Neuron (in vitro differentiated cells): ENCODE measurements around the gene KDM6A.
"Not testable (repeated sequence)": the region's sequence is repeated elsewhere in the genome, so short reads cannot be mapped to it uniquely, and the experiment has no call there.

Experiments used
- H2AFZ ChIP-seq: one replicate; pipeline ENCODE4 v1.6.1; 2013; ENCODE audit warnings: low read depth, mild to moderate bottlenecking, inconsistent platforms, low read length, moderate library complexity
- H3K27me3 ChIP-seq: one replicate; pipeline ENCODE4 v1.6.1; 2013; ENCODE audit warnings: low read length; ENCODE audit not compliant: insufficient read depth
- H3K36me3 ChIP-seq: one replicate; pipeline ENCODE4 v1.6.1; 2013; ENCODE audit warnings: low read length; ENCODE audit not compliant: insufficient read depth
- H3K4me1 ChIP-seq: one replicate; pipeline ENCODE4 v1.6.1; 2013; ENCODE audit warnings: low read length; ENCODE audit not compliant: insufficient read depth
- H3K4me3 ChIP-seq: 2 replicates; pipeline ENCODE4 v1.5.1; 2013; ENCODE audit warnings: mild to moderate bottlenecking, low read length, moderate library complexity
- H3K9me3 ChIP-seq: one replicate; pipeline ENCODE4 v1.6.1; 2013; ENCODE audit warnings: low read length

Gene KDM6A

DNA sequence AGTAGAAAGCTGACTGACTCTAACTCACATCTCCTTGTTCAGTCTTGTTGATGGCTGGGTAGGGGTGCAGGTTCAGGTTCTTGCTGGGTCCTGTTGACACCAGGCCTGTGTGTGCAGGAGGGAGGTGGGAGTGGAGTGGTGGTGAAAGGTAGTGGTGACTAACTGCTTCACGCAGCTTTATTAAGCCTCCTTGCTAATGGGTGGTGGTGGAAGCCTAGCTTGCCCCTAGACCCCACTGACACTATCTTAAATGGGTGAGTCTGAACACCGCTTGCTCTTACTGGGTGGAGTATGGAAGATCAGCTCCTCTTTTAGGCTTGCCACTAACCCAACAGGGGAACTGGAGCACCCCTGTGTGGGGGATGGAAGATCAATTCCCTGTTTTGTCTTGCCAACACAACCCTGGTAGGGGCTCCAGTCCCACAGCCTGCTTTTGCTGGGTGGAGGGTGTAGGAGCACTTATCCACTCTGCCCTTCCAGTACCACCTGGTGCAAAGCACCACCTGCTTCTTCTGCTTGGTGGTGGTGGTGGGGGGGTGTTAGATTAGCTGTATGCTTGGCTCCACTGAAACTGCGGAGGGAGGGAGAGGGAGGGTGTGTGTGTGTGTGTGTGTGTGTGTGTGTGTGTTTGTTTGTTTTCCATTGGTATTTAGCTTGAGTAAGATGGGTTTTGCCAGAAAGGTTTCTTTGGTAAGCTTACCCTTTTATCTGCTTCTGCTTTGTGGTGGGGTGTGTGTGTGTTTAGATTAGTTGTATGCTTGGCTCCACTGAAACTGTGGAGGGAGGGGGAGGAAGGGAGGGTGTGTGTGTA is 25.6 kb downstream of the KDM6A start:
- H3K27me3 ChIP-seq, result no peaks in the 10 kb centered on the region
- no peak overlapping the region for H3K4me3 ChIP-seq
- H3K36me3 ChIP-seq, result no peaks in the 10 kb centered on the region
- H2AFZ ChIP-seq, result no peak overlapping the region
- no peaks in the 10 kb centered on the region for H3K4me1 ChIP-seq
- H3K9me3 ChIP-seq, result no peaks in the 10 kb centered on the region

GRCh38 chrX:44899946-44900345 is 27.0 kb downstream of the KDM6A start:
- no peaks in the 10 kb centered on the region for H3K9me3 ChIP-seq
- no peaks in the 10 kb centered on the region for H3K36me3 ChIP-seq
- peaks cover 2% of the 10 kb centered on the region for H3K4me1 ChIP-seq
- H2AFZ ChIP-seq, result no peak overlapping the region
- no peaks in the 10 kb centered on the region for H3K27me3 ChIP-seq
- H3K4me3 ChIP-seq, result no peak overlapping the region

DNA sequence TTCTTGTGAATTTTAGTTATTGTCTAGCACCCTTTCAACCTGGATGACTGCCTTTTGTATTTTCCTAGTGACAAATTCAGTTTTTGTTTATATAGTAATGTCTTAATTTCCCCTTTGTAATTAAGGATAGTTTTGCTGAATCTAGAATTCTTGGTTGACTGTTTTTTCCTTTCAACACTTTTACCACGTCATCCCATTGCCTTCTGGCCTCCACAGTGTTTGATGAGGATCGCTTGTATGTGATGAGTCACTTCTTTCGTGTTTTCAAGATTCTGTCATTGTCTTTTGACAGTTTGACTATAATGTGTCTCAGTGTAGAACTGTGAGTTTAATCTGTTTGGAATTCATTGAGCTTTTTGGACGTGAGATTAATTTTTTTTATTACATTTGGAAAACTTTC is 30.1 kb downstream of the KDM6A start:
- H3K36me3 ChIP-seq, result no peaks in the 10 kb centered on the region
- no peaks in the 10 kb centered on the region for H3K9me3 ChIP-seq
- H3K27me3 ChIP-seq, result no peaks in the 10 kb centered on the region
- H3K4me1 ChIP-seq, result peaks cover 2% of the 10 kb centered on the region
- no peak overlapping the region for H3K4me3 ChIP-seq
- no peak overlapping the region for H2AFZ ChIP-seq

DNA sequence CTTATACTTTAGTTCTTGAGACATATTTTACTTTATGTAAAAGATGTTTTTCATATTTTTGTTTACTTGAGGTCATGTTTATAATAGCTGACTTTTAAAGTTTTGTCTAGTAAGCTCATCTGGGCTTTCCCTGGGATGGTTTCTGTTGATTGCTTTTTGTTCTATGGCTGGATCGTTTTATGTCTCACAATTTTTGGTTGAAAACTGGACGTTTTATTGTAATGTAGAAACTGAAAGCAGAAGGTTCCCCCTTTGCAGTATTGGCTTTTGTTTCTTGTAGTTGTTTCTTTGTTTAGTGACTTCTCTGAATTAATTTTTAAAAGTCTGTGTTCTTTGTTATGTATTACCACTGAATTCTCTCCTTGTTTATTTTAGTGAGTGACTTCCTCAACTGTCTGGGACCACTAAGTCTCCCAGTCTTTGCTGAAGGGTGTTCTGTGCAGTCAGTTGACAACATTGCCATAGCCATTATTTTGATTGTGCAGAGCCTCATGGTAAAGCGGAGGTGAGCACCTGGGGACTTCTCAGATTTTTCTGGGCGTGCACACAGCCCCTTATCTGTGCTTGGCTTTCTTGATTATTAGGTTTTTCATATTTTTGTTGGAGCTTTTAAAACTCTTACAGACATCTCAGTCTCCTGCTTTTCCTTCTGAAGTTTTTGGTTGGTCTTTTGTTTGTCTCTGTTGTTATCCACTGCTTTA is 31.0 kb downstream of the KDM6A start:
- no peaks in the 10 kb centered on the region for H3K36me3 ChIP-seq
- no peak overlapping the region for H3K4me3 ChIP-seq
- peaks cover 2% of the 10 kb centered on the region for H3K4me1 ChIP-seq
- no peak overlapping the region for H2AFZ ChIP-seq
- no peaks in the 10 kb centered on the region for H3K9me3 ChIP-seq
- H3K27me3 ChIP-seq, result no peaks in the 10 kb centered on the region

- H3K36me3 ChIP-seq, result no peaks in the 10 kb centered on the region
- H3K4me1 ChIP-seq, result peaks cover 2% of the 10 kb centered on the region
- H3K9me3 ChIP-seq, result no peaks in the 10 kb centered on the region
- H3K27me3 ChIP-seq, result no peaks in the 10 kb centered on the region
- H3K4me3 ChIP-seq, result no peak overlapping the region
- H2AFZ ChIP-seq, result no peak overlapping the region
Measured at GRCh38 chrX:44904542-44905115, 31.6 kb downstream of the KDM6A start.

- Histone ChIP-seq H2AFZ (no peak overlapping the region), H3K4me3 (no peak overlapping the region), H3K27me3 (no peaks in the 10 kb centered on the region), H3K9me3 (no peaks in the 10 kb centered on the region), H3K36me3 (no peaks in the 10 kb centered on the region), H3K4me1 (peaks cover 2% of the 10 kb centered on the region)
Measured at GRCh38 chrX:44906041-44906440, 33.1 kb downstream of the KDM6A start.

GRCh38 chrX:44906542-44906941 is 33.6 kb downstream of the KDM6A start:
- no peaks in the 10 kb centered on the region for H3K9me3 ChIP-seq
- peaks cover 2% of the 10 kb centered on the region for H3K4me1 ChIP-seq
- no peaks in the 10 kb centered on the region for H3K27me3 ChIP-seq
- no peak overlapping the region for H2AFZ ChIP-seq
- no peak overlapping the region for H3K4me3 ChIP-seq
- H3K36me3 ChIP-seq, result no peaks in the 10 kb centered on the region

GRCh38 chrX:44908153-44908552 is 35.2 kb downstream of the KDM6A start:
- no peaks in the 10 kb centered on the region for H3K36me3 ChIP-seq
- no peak overlapping the region for H3K4me3 ChIP-seq
- H2AFZ ChIP-seq, result no peak overlapping the region
- no peaks in the 10 kb centered on the region for H3K27me3 ChIP-seq
- H3K9me3 ChIP-seq, result no peaks in the 10 kb centered on the region
- peaks cover 2% of the 10 kb centered on the region for H3K4me1 ChIP-seq

DNA sequence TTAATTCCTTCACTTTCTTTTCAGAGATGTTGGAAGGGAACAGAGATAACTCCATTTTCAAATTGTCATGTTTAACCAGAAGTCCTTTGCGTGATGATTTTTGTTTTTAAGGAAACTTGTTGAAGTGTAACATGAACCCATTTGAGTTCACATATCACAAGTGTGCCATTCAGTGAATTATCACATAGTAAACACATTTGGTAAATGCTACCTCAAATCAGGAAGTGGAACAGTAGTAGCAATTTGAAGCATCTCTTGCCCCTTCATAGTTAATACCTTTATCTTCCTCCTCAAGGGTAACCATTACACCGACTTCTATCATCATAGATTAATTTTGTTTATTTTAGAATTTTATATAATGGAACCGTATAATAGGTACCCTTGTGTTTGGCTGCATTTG is 35.8 kb downstream of the KDM6A start:
- Histone ChIP-seq H2AFZ (no peak overlapping the region), H3K9me3 (no peaks in the 10 kb centered on the region), H3K4me3 (no peak overlapping the region), H3K36me3 (no peaks in the 10 kb centered on the region), H3K27me3 (no peaks in the 10 kb centered on the region), H3K4me1 (peaks cover 2% of the 10 kb centered on the region)

DNA sequence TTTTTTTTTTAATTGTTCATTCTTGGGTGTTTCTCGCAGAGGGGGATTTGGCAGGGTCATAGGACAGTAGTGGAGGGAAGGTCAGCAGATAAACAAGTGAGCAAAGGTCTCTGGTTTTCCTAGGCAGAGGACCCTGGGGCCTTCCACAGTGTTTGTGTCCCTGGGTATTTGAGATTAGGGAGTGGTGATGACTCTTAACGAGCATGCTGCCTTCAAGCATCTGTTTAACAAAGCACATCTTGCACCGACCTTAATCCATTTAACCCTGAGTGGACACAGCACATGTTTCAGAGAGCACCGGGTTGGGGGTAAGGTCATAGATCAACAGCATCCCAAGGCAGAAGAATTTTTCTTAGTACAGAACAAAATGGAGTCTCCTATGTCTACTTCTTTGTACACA is 37.5 kb downstream of the KDM6A start:
- H3K4me3 ChIP-seq, H3K4me1 ChIP-seq, H3K36me3 ChIP-seq, H3K27me3 ChIP-seq, H3K9me3 ChIP-seq, H2AFZ ChIP-seq: not testable (repeated sequence)

DNA sequence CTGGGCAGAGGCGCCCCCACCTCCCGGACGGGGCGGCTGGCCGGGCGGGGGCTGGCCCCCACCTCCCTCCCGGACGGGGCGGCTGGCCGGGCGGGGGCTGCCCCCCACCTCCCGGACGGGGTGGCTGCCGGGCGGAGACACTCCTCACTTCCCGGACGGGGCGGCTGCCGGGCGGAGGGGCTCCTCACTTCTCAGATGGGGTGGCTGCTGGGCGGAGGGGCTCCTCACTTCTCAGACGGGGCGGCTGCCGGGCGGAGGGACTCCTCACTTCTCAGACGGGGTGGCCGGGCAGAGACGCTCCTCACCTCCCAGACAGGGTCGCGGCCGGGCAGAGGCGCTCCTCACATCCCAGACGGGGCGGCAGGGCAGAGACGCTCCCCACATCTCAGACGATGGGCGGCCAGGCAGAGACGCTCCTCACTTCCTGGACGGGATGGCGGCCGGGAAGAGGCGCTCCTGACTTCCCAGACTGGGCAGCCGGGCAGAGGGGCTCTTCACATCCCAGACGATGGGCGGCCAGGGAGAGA is 38.1 kb downstream of the KDM6A start:
- H3K9me3 ChIP-seq, H3K4me1 ChIP-seq, H3K27me3 ChIP-seq, H3K36me3 ChIP-seq, H3K4me3 ChIP-seq, H2AFZ ChIP-seq: not testable (repeated sequence)

- H3K36me3 ChIP-seq, result no peaks in the 10 kb centered on the region
- no peak overlapping the region for H3K4me3 ChIP-seq
- H3K27me3 ChIP-seq, result no peaks in the 10 kb centered on the region
- H2AFZ ChIP-seq, result no peak overlapping the region
- no peaks in the 10 kb centered on the region for H3K9me3 ChIP-seq
- H3K4me1 ChIP-seq, result no peaks in the 10 kb centered on the region
Measured at GRCh38 chrX:44913656-44914531, 40.9 kb downstream of the KDM6A start.
